ENCODE measurements around the gene ARL8B.
"Not testable (repeated sequence)": the region's sequence is repeated elsewhere in the genome, so short reads cannot be mapped to it uniquely, and the experiment has no call there.

ARL8B gene

GRCh38 chr3:5122030-5122740, at the start of gene ARL8B:
ARL8B (plus strand) TSS chr3:5122292; CDS start chr3:5122466, 174 bp downstream.
- DNase-seq, result peak; percentile 91

GRCh38 chr3:5073374-5074085, 48.6 kb upstream of the ARL8B start:
- no peak for DNase-seq

- DNase-seq, result no peak
Measured at GRCh38 chr3:5078151-5078550, 43.9 kb upstream of the ARL8B start.

- no peak for DNase-seq
Measured at GRCh38 chr3:5079761-5080160, 42.3 kb upstream of the ARL8B start.

GRCh38 chr3:5080779-5081550, 41.1 kb upstream of the ARL8B start:
- no peak for DNase-seq

- not testable (repeated sequence) for DNase-seq
Measured at GRCh38 chr3:5081973-5082788, 39.9 kb upstream of the ARL8B start.

GRCh38 chr3:5082789-5083115, 39.3 kb upstream of the ARL8B start:
- no peak for DNase-seq

GRCh38 chr3:5084224-5084623, 37.9 kb upstream of the ARL8B start:
- no peak for DNase-seq

- DNase-seq, result no peak
Measured at GRCh38 chr3:5086708-5087107, 35.4 kb upstream of the ARL8B start.

GRCh38 chr3:5087209-5087608, 34.9 kb upstream of the ARL8B start:
- no peak for DNase-seq

- no peak for DNase-seq
Measured at GRCh38 chr3:5090197-5090596, 31.9 kb upstream of the ARL8B start.

- no peak for DNase-seq
Measured at GRCh38 chr3:5092018-5092417, 30.1 kb upstream of the ARL8B start.

- no peak for DNase-seq
Measured at GRCh38 chr3:5093731-5094130, 28.4 kb upstream of the ARL8B start.

GRCh38 chr3:5095886-5096285, 26.2 kb upstream of the ARL8B start:
- DNase-seq, result no peak

GRCh38 chr3:5096336-5097008, 25.6 kb upstream of the ARL8B start:
- no peak for DNase-seq

GRCh38 chr3:5098346-5098745, 23.7 kb upstream of the ARL8B start:
- no peak for DNase-seq

GRCh38 chr3:5102532-5102931, 19.6 kb upstream of the ARL8B start:
- DNase-seq, result no peak

GRCh38 chr3:5103743-5104142, 18.3 kb upstream of the ARL8B start:
- DNase-seq, result no peak

GRCh38 chr3:5105050-5105449, 17.0 kb upstream of the ARL8B start:
- no peak for DNase-seq

- not testable (repeated sequence) for DNase-seq
Measured at GRCh38 chr3:5106371-5106770, 15.7 kb upstream of the ARL8B start.

GRCh38 chr3:5106933-5107334, 15.2 kb upstream of the ARL8B start:
- not testable (repeated sequence) for DNase-seq

GRCh38 chr3:5110337-5110736, 11.8 kb upstream of the ARL8B start:
- no peak for DNase-seq

Data from CD4-positive, alpha-beta T cell treated with Interleukin-4 for 1 hour (primary cell).